HEK293 (cell line): ENCODE data around the gene CSRP2.

Source experiments
- CTCF ChIA-PET: fragments of 350-600 bp; formaldehyde crosslinking; extraction: SDS; loops from one replicate; lab custom pipeline; 2021; ENCODE audit warnings: antibody characterized with exemption; lab: Yijun Ruan, JAX
- POLR2A ChIA-PET: fragments of 300-600 bp; formaldehyde crosslinking; extraction: SDS; loops from one replicate; lab custom pipeline; 2020; ENCODE audit warnings: antibody characterized with exemption, inconsistent platforms; lab: Yijun Ruan, JAX
- H3K27ac ChIP-seq: fragments of 200-500 bp; sonication (Bioruptor generic); 2 replicates; pipeline ENCODE4 v1.5.1; 2014; ENCODE audit warnings: low read depth, low read length, control low read depth, inconsistent platforms; ENCODE audit errors: extremely low read depth
- H3K36me3 ChIP-seq, 2 experiments: fragments of 200-500 bp in 1 of 2; sonication (Bioruptor generic) in 1 of 2; 1 replicate in 1 of 2; 2 replicates in 1 of 2; pipeline ENCODE4 v1.5.1; 2014 to 2017; ENCODE audit warnings: inconsistent platforms in 2 of 2, low read length in 2 of 2; ENCODE audit not compliant: control insufficient read depth in 2 of 2, insufficient read depth in 1 of 2
- H3K4me1 ChIP-seq: fragments of 200-500 bp; sonication (Bioruptor generic); 2 replicates; pipeline ENCODE4 v1.5.1; 2014; ENCODE audit warnings: mild to moderate bottlenecking, low read length, inconsistent platforms; ENCODE audit not compliant: control insufficient read depth, insufficient read depth
- H3K4me3 ChIP-seq: 2 replicates; pipeline ENCODE4 v1.5.1; 2011; ENCODE audit warnings: low read depth, mild to moderate bottlenecking, control low read depth, low read length, moderate library complexity
- H3K9me3 ChIP-seq: fragments of 200-500 bp; sonication (Bioruptor generic); 2 replicates; pipeline ENCODE4 v1.5.1; 2014; ENCODE audit warnings: low read depth, low read length, inconsistent platforms; ENCODE audit not compliant: control insufficient read depth, insufficient read depth
- ATF2 ChIP-seq: fragments of 450-650 bp; formaldehyde crosslinking; IDR thresholded peaks from 2 replicates; pipeline ENCODE4 v1.5.1; 2016; ENCODE audit warnings: missing biosample characterization, missing genetic modification characterization, low read depth
- HIC1 ChIP-seq: fragments of 450-650 bp; formaldehyde crosslinking; IDR thresholded peaks from 2 replicates; pipeline ENCODE4 v1.5.1; 2016; ENCODE audit warnings: missing biosample characterization, missing genetic modification characterization
- HOXD13 ChIP-seq: sonication (generic); formaldehyde crosslinking; IDR thresholded peaks from 2 replicates; pipeline ENCODE4 v1.8.0; 2022; ENCODE audit warnings: missing genetic modification reagents, borderline replicate concordance
- INSM2 ChIP-seq: fragments of 450-650 bp; formaldehyde crosslinking; IDR thresholded peaks from 2 replicates; pipeline ENCODE4 v1.5.1; 2016; ENCODE audit warnings: missing biosample characterization, missing genetic modification characterization
- KLF9 ChIP-seq: fragments of 450-650 bp; formaldehyde crosslinking; IDR thresholded peaks from 2 replicates; pipeline ENCODE4 v1.5.1; 2016; ENCODE audit warnings: missing biosample characterization, missing genetic modification characterization, low read depth
- REST ChIP-seq: fragments of 450-650 bp; formaldehyde crosslinking; IDR thresholded peaks from 2 replicates; pipeline ENCODE4 v1.5.1; 2016; ENCODE audit warnings: missing biosample characterization, missing genetic modification characterization
- SP2 ChIP-seq: fragments of 450-650 bp; formaldehyde crosslinking; IDR thresholded peaks from 2 replicates; pipeline ENCODE4 v1.5.1; 2016; ENCODE audit warnings: missing biosample characterization, missing genetic modification characterization
- ZBTB44 ChIP-seq: fragments of 450-650 bp; IDR thresholded peaks from 2 replicates; pipeline ENCODE4 v1.5.1; 2018; ENCODE audit warnings: missing biosample characterization, mild to moderate bottlenecking, missing genetic modification characterization
- ZNF248 ChIP-seq: fragments of 450-650 bp; formaldehyde crosslinking; IDR thresholded peaks from 2 replicates; pipeline ENCODE4 v1.5.1; 2017; ENCODE audit warnings: missing biosample characterization, missing genetic modification characterization
- ZNF398 ChIP-seq: fragments of 450-650 bp; formaldehyde crosslinking; IDR thresholded peaks from 2 replicates; pipeline ENCODE4 v1.5.1; 2017; ENCODE audit warnings: missing biosample characterization, missing genetic modification characterization
- ZNF416 ChIP-seq: fragments of 450-650 bp; formaldehyde crosslinking; IDR thresholded peaks from 2 replicates; pipeline ENCODE4 v1.5.1; 2016; ENCODE audit warnings: missing biosample characterization, missing genetic modification characterization
- ZNF514 ChIP-seq: fragments of 450-650 bp; formaldehyde crosslinking; IDR thresholded peaks from 2 replicates; pipeline ENCODE4 v1.5.1; 2016; ENCODE audit warnings: missing biosample characterization, missing genetic modification characterization
- ZNF544 ChIP-seq: fragments of 450-650 bp; formaldehyde crosslinking; IDR thresholded peaks from 2 replicates; pipeline ENCODE4 v1.5.0; 2017; ENCODE audit warnings: missing biosample characterization, missing genetic modification characterization
- ZNF677 ChIP-seq: fragments of 450-650 bp; IDR thresholded peaks from 2 replicates; pipeline ENCODE4 v1.5.0; 2018; ENCODE audit warnings: missing biosample characterization, mild to moderate bottlenecking, missing genetic modification characterization, moderate library complexity
- ZNF704 ChIP-seq: fragments of 450-650 bp; formaldehyde crosslinking; IDR thresholded peaks from 2 replicates; pipeline ENCODE4 v1.5.1; 2016; ENCODE audit warnings: missing biosample characterization, missing genetic modification characterization
- ZNF837 ChIP-seq: fragments of 450-650 bp; formaldehyde crosslinking; IDR thresholded peaks from 2 replicates; pipeline ENCODE4 v1.5.1; 2016; ENCODE audit warnings: missing biosample characterization, missing genetic modification characterization
- ZSCAN30 ChIP-seq: fragments of 450-650 bp; IDR thresholded peaks from 2 replicates; pipeline ENCODE4 v1.5.1; 2018; ENCODE audit warnings: missing biosample characterization, mild to moderate bottlenecking, missing genetic modification characterization, moderate library complexity

The CSRP2 gene

GRCh38 chr12:76914102-76914859 is 35.5 kb upstream of the CSRP2 start:
- ChIA-PET CTCF (no interaction called here), POLR2A (interaction anchor here (0.6 kb wide), 1 partner anchor 80 kb away, joined by 3 read pairs; no protein-coding TSS in a partner anchor)
- H3K27ac ChIP-seq, result no peak overlapping the region
- no peaks in the 10 kb centered on the region for H3K36me3 ChIP-seq
- no peak overlapping the region for H3K4me3 ChIP-seq
- no peaks in the 10 kb centered on the region for H3K9me3 ChIP-seq
- TF ChIP-seq ZNF416 (tag by site-specific recombination), result no peak
- no peak for TF ChIP-seq KLF9 (tag by site-specific recombination)
- TF ChIP-seq ZNF837 (tag by site-specific recombination), result no peak
- no peak for TF ChIP-seq ZNF398 (tag by site-specific recombination)
- no peak for TF ChIP-seq SP2
- TF ChIP-seq ATF2 (tag by site-specific recombination), result no peak
- no peak for TF ChIP-seq INSM2 (tag by site-specific recombination)
- TF ChIP-seq REST, result no peak
- no peak for TF ChIP-seq HIC1 (tag by site-specific recombination)
- no peak for TF ChIP-seq ZNF248 (tag by site-specific recombination)
- no peak for TF ChIP-seq ZNF514 (tag by site-specific recombination)
- TF ChIP-seq ZNF677 (tag by site-specific recombination), result no peak
- TF ChIP-seq ZNF544 (tag by site-specific recombination), result no peak
- no peak for TF ChIP-seq ZSCAN30 (tag by site-specific recombination)
- no peak for TF ChIP-seq ZNF704
- no peak for TF ChIP-seq ZBTB44 (tag by site-specific recombination)
- TF ChIP-seq HOXD13 (CRISPR knock-in tag), result no peak
- H3K4me1 ChIP-seq, result peaks cover 13% of the 10 kb centered on the region
